ENCODE results near the gene PITHD1.
"Not testable (repeated sequence)": the region's sequence is repeated elsewhere in the genome, so short reads cannot be mapped to it uniquely, and the experiment has no call there.

PITHD1 gene

DNA sequence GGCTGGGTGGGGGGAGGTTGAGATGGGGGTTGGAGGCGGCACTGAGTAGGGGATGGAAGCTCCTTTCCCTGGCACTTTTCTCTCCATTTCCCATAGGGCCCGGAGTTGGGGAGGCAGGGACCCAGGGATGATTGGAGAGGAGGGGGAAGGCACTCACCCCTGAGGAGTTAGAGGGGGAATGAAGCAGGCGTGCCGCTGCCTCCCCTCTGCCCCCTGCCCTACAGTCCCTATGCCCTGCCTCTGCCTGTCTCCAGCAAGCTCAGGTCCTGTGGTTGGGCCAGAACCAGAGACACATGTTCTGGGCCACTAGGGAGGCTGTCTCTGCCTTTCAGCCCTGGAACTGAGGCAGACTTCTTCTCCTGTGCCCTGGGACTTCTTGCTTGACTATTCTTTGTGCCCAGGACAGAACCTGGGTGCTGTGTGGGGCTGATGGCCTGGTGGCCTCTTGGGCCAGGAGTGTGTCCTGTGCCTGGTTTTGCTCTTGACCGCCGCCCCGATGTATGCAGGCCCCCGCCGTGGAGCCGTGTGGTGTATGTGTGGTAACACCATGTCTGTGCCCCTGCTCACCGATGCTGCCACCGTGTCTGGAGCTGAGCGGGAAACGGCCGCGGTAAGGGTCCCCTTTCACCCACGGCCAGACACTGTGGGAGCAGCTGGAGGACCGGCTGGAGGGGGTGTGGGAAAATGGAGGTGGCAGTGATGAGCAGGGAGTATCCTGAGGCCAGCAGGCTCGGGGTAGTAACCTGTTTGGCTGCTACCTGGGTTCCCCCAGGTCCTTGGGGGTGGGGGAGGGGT lies 14.1 kb downstream of the PITHD1 start:
- peak overlapping the region; percentile 96 for H3K27ac Mint-ChIP-seq
- peak overlapping the region; percentile 93 for H3K4me3 Mint-ChIP-seq
- H3K9me3 Mint-ChIP-seq, result no peaks in the 10 kb centered on the region
- H3K4me1 Mint-ChIP-seq, result peaks cover 44% of the 10 kb centered on the region
- no peaks in the 10 kb centered on the region for H3K27me3 Mint-ChIP-seq
- ATAC-seq, result no peak
- peaks cover 48% of the 10 kb centered on the region for H3K36me3 Mint-ChIP-seq

- peak overlapping the region; percentile 36 for H3K4me3 Mint-ChIP-seq
- no peaks in the 10 kb centered on the region for H3K9me3 Mint-ChIP-seq
- H3K36me3 Mint-ChIP-seq, result peaks cover 39% of the 10 kb centered on the region
- H3K27ac Mint-ChIP-seq, result peak overlapping the region; percentile 96
- no peaks in the 10 kb centered on the region for H3K27me3 Mint-ChIP-seq
- peaks cover 44% of the 10 kb centered on the region for H3K4me1 Mint-ChIP-seq
- ATAC-seq, result no peak
Observed at GRCh38 chr1:23793018-23793781, 15.0 kb downstream of the PITHD1 start.

GRCh38 chr1:23793861-23794731 lies 15.9 kb downstream of the PITHD1 start:
- peaks cover 39% of the 10 kb centered on the region for H3K36me3 Mint-ChIP-seq

DNA sequence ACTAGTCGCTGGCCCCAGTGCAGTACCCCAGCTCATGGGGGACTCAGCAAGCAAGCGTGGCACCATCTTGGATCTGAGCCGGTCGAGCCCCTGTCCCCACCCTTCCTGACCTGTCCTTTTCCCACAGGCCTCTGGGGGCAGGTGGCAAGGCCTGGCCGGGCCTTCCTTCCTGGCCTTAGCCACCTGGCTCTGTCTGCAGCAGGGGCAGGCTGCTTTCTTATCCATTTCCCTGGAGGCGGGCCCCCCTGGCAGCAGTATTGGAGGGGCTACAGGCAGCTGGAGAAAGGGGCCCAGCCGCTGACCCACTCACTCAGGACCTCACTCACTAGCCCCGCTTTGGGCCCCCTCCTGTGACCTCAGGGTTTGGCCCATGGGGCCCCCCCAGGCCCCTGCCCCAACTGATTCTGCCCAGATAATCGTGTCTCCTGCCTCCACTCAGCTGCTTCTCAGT lies 16.5 kb downstream of the PITHD1 start:
- not testable (repeated sequence) for H3K4me3 Mint-ChIP-seq, ATAC-seq, H3K27me3 Mint-ChIP-seq, H3K9me3 Mint-ChIP-seq
- Mint-ChIP-seq H3K4me1 (peaks cover 59% of the 10 kb centered on the region), H3K27ac (peak overlapping the region; percentile 48), H3K36me3 (peaks cover 39% of the 10 kb centered on the region)

More at GRCh38 chr1:23793861-23794731, 15.9 kb downstream of the PITHD1 start:
- Mint-ChIP-seq H3K4me3 (no peak overlapping the region), H3K4me1 (peaks cover 52% of the 10 kb centered on the region), H3K27ac (peak overlapping the region; percentile 48), H3K9me3 (no peaks in the 10 kb centered on the region), H3K27me3 (no peaks in the 10 kb centered on the region)
- no peak for ATAC-seq

DNA sequence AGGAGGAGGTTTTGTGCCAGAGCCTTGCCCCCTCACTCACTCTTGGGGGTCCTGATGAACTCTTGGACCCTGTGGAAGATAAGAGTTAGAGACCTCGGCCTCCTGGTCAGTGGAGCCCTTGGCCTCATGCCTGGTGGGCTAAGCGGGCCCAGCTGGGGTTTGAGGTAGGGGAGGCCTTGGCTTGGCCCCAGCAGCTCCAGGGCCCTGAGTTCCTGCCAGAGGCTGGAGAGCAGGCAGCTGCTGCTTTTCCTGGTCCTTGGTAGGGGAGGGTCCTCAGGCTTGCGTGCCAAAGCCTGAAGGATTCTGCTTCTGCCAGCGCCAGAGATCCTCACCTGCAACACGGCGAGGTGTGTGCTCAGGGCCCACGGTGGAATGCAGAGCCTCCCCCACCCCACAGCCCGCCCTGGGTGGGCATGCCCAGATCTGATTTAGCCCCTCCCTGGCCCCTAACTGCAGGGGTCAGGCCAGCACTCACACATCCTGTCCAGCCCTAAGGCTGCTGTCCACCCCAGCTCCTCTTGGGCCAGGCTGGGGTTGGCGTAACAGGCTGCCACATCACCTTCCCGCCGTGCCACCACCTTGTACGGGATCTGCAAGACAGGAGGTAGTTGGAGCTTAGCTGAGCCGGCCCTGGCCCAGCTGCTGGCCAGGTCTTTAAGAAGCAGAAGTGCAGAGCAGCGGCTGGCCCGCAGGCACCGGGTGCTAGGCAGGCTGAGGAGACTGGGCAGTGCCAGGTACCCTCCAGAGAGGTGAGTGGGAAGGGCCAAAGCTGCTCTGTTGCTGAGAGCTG lies 17.7 kb downstream of the PITHD1 start:
- H3K9me3 Mint-ChIP-seq, result no peaks in the 10 kb centered on the region
- H3K4me3 Mint-ChIP-seq, result no peak overlapping the region
- ATAC-seq, result no peak
- no peaks in the 10 kb centered on the region for H3K27me3 Mint-ChIP-seq
- peaks cover 39% of the 10 kb centered on the region for H3K36me3 Mint-ChIP-seq
- peaks cover 60% of the 10 kb centered on the region for H3K4me1 Mint-ChIP-seq
- peak overlapping the region; percentile 48 for H3K27ac Mint-ChIP-seq

DNA sequence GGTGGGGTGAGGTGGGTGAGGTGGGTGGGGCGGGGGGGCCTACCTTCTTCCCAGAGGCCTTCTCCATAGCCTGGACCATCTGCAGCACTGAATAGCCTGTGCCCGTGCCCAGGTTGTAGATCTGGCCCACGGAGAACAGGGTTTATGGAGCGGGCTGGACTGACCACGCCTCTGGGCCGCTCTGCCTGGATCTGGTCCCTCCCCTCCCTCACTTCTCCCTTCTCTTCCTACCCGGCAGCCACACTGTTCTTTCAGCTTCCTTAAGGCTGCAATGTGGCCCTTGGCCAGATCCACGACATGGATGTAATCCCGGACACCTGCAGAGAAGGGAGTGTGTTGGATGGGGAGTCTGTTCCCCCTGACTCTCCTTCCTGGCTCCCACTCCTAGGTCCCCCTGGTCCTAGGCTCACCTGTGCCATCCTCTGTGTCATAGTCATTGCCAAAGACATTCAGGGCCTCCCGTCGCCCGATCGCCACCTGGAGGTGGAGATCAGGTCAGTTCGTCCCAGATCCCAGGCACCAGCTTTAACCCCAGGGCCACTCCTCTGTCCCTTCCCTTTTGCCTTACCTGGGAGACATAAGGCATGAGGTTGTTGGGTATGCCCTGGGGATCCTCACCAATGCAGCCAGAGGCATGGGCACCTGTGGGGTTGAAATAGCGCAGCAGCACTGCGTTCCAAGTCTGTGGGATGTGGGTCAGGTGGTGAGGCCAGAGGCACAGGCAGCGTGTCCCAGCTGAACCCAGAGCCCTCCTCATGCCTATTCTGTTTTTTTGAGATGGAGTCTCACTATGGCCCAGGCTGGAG lies 18.5 kb downstream of the PITHD1 start:
- no peaks in the 10 kb centered on the region for H3K27me3 Mint-ChIP-seq
- no peak overlapping the region for H3K4me3 Mint-ChIP-seq
- no peaks in the 10 kb centered on the region for H3K9me3 Mint-ChIP-seq
- peaks cover 60% of the 10 kb centered on the region for H3K4me1 Mint-ChIP-seq
- no peak overlapping the region for H3K27ac Mint-ChIP-seq
- peaks cover 31% of the 10 kb centered on the region for H3K36me3 Mint-ChIP-seq
- no peak for ATAC-seq

GRCh38 chr1:23797478-23798448 lies 19.5 kb downstream of the PITHD1 start:
- Mint-ChIP-seq H3K9me3 (no peaks in the 10 kb centered on the region), H3K27ac (no peak overlapping the region), H3K36me3 (peaks cover 29% of the 10 kb centered on the region), H3K4me1 (peaks cover 55% of the 10 kb centered on the region), H3K4me3 (no peak overlapping the region), H3K27me3 (no peaks in the 10 kb centered on the region)
- no peak for ATAC-seq

- peak overlapping the region; percentile 26 for H3K4me3 Mint-ChIP-seq
- peaks cover 29% of the 10 kb centered on the region for H3K36me3 Mint-ChIP-seq
- no peaks in the 10 kb centered on the region for H3K27me3 Mint-ChIP-seq
Observed at GRCh38 chr1:23798662-23799142, 20.5 kb downstream of the PITHD1 start.

GRCh38 chr1:23799255-23799569 lies 21.0 kb downstream of the PITHD1 start:
- Mint-ChIP-seq H3K27me3 (no peaks in the 10 kb centered on the region), H3K9me3 (no peaks in the 10 kb centered on the region), H3K27ac (peak overlapping the region; percentile 76), H3K36me3 (peaks cover 31% of the 10 kb centered on the region), H3K4me3 (peak overlapping the region; percentile 93), H3K4me1 (peaks cover 43% of the 10 kb centered on the region)
- no peak for ATAC-seq

More at GRCh38 chr1:23798662-23799142, 20.5 kb downstream of the PITHD1 start:
- H3K27ac Mint-ChIP-seq, result peak overlapping the region; percentile 76
- H3K4me1 Mint-ChIP-seq, result peaks cover 46% of the 10 kb centered on the region
- ATAC-seq, result no peak
- no peaks in the 10 kb centered on the region for H3K9me3 Mint-ChIP-seq

- ATAC-seq, result peak; percentile 3
- Mint-ChIP-seq H3K27me3 (no peaks in the 10 kb centered on the region), H3K27ac (peak overlapping the region; percentile 76), H3K9me3 (no peaks in the 10 kb centered on the region), H3K4me3 (peak overlapping the region; percentile 93), H3K36me3 (peaks cover 27% of the 10 kb centered on the region), H3K4me1 (peaks cover 37% of the 10 kb centered on the region)
Observed at GRCh38 chr1:23799570-23800399, 21.6 kb downstream of the PITHD1 start.

DNA sequence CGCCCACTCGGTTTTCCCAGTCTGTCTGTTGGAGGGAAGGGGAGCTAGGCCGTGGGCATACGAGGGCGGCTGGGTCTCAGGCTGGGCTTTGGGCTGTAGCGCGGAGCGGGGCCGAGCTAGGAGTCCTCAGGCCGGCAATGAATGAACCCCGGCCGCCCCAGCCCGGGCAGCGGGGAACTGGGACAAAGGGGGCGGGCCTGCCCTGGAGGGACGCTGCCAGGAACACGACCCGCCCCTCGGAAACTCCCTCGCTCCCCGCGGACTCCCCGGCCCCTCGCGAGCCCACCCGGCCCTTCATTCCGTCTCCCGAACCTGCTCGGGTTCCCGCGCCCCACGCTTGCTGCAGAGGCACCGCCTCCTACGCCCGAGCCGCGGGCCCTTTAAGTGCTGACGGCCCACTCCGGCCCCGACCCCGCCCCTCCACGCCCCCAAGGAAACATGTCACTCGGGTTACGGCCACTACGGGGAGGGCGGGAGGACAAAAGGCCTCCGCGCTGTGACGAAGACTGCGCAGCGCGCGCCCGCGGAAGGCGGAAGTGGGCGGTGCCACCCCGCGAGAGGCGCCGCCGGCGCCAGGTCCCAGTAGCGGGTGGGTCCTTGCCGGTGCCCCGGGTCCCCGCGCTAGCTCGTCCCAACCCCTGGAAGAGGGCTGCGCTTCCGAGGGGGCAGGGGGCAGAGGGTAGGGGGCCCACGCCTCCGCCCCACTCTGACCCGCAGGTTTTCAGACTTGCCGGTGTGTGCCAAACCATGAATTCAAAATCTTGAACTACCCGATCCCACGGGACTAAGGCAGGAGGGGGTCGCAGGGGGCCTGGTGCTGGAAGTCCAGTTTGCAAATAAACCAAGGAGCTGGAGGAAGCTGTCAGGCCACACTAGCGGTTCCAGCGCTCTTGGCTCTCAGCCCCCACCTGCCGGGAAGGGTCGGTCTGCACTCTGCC lies 22.5 kb downstream of the PITHD1 start, which contains the start of gene GALE:
TSS of gene GALE (minus strand) at position 355 of the 938 bp plus-strand sequence. CDS start 1,747 bp downstream, outside the sequence.
- H3K4me3 Mint-ChIP-seq, result peak within 1 kb of the TSS; percentile 93
- peaks cover 28% of the 10 kb centered on the region for H3K36me3 Mint-ChIP-seq
- no peaks in the 10 kb centered on the region for H3K27me3 Mint-ChIP-seq
- peaks cover 33% of the 10 kb centered on the region for H3K4me1 Mint-ChIP-seq
- H3K27ac Mint-ChIP-seq, result peak within 1 kb of the TSS; percentile 76
- H3K9me3 Mint-ChIP-seq, result no peaks in the 10 kb centered on the region
- ATAC-seq, result peak; percentile 93
